Measurements from ENCODE around the gene CHGA.

Gene CHGA

DNA sequence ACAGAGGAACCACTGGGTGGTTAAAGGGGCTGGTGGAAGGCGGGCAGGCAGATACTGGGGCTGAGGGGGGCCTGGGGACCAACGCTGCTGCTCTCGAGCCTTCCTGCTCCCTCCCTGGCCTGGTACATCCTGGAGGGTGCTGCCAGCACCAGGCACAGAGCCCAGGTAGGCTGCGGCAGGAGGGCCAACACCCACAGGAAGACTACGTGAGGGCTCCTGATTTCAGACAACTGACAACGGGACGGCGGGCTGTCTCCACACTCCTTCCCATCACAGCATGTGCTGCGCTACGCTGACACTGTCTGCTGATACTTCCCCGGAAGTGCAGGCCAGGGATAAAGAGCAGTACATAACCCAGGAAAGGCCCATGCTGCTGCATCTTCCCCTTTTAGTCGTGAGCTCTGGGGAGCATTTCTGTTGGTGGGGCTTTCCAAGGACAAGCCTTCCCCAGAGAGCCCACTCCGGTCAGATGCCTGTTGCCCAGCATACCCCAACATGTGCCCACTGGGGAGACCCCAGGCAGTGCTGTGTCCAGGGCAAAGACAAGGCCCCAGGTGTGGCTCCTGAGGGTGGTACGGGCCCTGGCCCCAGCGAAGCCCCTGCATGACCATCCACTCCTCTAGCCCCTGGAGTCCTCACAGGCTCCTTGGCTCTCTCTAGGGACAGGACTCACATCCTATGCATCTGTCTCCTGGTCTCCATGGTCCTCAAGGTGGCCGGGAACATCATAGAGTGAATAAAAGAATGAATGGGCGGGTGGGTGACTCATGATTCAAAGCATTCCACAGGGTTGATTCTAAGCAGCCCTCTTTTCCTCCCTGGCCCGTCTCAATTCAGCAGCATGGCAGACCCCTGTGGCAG lies 38.0 kb downstream of the CHGA start:
- no peak for DNase-seq (ENCODE audit: low read depth in 2 of 2)

DNA sequence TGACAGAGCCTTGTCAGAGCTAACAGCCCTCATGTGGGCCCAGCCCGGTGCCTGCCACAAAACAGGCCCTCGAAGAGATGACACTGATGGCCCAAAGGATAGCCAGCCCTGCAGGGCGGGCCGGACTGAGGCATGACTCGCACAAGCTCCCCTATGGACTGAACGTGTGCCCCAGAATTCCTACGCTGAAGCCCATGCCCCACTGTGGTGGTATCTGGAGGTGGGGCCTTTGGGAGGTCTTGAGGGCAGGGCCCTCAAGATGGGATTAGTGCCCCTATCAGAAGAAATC lies 38.6 kb downstream of the CHGA start:
- DNase-seq (ENCODE audit: low read depth in 2 of 2) = no peak

DNA sequence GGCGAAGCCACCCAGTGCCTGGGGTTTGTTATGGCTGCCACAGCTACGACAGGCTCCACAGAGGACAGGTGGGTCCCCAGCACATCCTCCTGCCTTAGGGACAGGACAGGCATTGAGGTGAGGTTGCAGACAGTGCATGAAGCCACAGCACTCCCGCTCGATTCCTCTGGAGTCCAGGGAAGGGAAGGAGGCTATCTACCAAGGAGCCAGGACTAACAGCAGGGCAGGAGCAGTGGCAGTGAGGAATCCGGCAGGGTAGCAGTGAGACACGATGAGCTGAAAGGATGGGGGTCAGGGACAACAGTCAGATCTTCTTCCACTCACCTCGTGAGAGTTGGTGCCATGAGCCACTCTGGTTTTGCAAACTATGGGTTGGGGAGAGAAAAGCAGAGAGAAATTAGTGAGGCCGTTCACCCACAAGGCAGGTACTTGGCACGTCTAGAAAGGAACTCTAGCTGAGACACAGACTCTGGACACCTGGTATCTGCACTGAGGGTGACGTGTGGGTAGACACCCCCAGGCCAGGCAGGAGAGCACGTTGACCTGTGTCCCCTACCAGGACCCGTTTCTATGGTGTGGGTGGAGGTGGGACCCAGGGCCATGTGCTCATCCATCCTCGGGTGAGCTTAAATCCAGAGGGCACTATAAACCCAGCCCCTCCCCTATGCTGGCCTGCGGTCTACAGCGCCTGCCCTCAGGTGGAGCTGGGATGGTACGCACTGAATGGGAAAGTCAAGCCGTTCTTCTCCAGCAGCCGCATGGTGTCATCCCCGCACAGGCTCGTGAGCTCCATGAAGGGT lies 39.3 kb downstream of the CHGA start:
- DNase-seq (ENCODE audit: low read depth in 2 of 2) = no peak

DNA sequence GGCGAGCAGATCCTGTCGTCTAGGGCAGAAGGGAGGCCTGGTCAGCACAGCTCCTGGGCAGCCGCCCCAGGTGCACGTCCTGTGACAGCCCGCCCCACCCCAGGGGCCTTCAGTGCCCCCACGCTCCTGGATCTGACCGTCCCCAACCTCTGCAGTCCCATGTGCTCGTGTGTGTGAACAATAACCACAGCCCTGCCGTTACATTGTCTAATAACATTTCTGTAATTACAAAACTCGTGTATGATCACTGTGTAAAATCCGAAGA lies 39.8 kb downstream of the CHGA start:
- DNase-seq (ENCODE audit: low read depth in 2 of 2) = no peak

DNA sequence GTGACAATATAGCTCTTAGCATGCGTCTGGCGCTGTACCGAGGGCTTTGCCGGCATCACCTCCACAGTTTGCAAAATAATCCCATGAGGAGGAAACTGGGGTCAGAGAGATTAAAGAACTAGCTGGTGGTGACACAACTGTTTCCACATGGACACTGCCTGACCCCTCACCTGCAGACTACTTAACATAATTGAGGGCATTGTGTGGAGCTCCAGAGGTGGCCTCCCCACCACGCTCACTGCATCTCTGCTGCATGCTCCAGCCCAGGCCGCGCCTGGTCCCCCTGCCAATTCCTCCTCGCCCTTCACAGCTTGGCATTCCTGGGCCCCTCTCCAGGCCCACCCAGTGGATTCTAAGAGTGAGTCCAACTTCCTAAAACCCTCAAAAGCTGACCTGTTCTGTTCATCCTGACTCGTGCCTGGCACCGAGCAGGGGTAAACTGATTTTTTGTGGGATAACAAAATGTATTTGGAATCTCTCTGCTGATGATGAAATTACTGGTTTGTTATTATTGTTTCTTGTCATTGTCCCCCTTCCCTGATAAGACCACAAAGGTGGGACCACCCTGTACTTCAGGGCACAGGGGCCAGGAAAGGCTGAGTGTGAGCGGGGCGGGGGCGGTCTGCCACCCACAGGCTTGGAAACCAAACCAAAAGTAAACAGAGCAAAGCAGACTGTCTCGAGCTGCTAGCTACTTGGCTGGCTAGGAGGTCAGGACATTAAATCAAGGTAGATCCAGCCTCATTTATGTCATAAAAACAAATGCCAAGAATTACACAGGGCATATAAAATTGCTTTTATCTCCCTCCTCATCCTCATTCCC lies 40.6 kb downstream of the CHGA start:
- no peak for DNase-seq (ENCODE audit: low read depth in 2 of 2)

DNA sequence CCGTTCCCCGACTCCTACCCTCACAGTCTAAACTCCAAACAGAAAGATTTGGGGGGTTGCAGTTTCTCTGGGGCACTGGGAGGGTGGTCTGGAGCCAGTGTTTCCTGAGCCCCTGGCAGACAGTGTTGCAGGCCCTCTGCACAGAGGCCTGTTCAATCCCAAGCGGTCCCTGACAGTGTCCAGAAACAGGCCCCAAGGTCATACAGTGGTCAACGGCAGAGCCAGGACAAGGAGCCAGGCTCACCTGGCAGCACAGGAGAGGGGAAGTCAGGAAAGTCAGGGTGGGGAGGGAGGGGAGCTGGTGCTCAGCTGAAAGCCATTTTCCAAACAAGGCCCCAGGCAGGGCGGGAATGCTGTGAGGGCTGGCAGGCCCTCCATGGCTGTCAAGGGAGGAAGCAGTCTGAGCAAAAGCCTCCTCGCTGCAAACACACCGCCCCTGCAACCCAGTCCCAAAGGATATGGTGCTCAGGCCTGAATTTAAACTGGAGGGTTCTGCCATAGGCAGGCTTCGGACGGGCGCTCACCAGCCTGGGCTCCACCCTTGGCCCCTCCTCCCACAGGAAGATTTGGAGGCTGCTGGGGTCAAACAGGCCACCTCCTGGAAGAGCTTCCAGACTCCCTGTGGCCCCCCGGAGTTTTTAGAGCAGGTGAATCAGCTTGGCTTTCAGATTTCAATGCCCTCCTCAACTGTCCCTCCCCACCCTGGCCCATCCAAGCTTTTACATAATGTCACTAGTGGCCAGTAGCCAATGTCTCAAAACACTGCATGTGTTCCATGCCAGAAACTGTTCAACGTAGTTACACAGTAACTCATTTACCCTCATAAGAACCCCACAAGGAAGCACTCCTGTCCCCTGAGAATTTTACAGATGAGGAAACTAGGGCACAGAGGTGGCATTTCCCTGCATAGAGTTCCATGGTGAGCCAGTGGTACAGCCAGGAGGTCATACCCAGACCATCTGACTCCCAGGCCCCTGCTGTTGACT lies 41.5 kb downstream of the CHGA start:
- DNase-seq (ENCODE audit: low read depth in 2 of 2) = no peak

DNA sequence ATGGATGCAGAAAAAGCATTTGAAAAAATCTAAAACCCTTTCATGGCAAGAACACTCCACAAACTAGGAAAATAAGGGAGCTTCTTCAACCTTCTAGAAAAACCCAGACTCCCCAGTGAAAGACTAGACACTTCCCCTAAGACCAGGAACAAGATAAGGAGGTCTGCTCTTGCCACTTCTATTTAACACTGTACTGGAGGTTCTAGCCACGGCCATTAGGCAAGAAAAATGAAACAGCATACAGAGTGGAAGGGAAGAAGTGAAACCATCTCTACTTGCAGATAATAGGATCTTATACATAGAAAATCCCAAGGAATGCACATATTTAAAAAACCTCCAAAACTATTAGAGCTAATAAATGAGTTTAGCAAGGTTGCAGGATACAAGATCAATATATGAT lies 42.3 kb downstream of the CHGA start:
- no peak for DNase-seq (ENCODE audit: low read depth in 2 of 2)

DNA sequence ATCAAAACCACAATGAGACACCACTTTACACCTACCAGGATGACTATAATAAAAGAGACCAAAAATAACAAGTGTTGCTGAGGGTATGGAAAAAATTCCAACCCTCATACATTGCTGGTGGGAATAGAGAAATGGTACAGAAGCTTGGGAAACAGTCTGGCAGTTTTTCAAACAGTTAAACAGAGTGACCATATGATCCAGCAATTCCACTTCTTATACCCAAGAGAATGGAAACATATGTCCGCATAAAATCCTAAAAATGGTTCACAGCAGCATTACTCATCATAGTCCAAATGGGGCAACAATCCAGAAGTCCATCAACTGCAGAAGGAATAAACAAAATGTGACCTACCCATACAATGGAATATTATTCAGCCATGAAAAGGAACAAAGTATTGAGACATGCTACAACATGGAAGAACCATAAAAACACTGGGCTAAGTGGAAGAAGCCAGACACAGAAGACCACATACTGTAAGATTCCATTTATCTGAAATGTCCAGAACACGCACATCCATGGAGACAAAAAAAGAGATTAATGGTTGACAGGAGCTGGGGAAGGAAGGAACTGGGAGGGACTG lies 44.5 kb downstream of the CHGA start:
- DNase-seq (ENCODE audit: low read depth in 2 of 2) = no peak

DNA sequence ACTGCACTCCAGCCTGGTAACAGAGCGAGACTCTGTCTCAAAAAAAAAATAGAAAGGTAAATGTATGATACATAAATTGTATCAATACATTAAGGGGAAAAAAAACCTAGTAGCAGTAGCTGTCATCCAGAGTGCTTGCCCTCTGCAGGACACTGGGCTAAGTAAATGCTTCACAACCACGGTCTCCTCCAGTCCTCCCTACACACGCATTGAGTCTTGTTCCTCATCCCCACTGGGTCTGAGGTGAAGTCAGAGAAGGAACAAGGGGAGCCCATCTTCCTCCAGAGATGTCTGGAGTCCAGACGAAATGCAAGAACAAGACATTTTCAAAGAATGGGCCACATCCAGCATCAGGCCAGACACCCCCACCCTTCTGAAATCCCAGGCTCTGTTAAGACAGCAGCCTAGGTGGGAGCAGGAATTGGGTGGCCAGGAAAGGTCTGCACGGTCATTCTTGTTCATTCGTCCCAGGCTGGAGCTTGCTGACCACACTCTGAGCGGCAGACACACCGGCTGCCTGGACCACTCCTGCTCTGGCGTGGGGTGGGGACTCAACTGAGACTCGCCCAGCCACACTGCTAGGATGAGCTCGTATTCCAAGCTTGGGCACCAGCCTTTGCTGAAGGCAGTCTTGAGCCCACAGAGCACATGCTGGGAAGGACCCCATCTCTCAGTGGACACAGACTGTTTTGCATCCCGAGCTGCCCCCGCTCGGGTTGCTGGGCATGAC lies 45.5 kb downstream of the CHGA start:
- no peak for DNase-seq (ENCODE audit: low read depth in 2 of 2)

DNA sequence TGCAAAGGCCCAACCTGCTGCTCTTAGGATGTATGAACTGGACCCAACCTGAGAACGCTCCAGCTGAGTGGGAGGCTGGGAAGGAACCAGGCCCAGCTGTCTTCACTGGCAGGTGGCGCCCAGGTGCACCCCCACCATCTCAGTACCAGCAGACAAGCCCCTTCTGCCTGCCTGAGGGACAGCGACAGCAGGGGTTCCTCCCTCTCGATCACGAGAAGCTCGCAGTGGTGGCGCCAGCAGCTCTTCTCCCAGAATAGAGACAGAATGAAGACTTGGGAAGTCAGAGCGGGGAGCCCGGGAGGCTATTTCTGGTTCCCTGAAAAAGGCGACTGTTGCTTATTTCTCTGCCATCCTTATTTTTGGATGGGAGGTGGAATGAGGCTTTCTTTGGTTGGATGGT lies 46.5 kb downstream of the CHGA start:
- DNase-seq (ENCODE audit: low read depth in 2 of 2) = no peak

DNA sequence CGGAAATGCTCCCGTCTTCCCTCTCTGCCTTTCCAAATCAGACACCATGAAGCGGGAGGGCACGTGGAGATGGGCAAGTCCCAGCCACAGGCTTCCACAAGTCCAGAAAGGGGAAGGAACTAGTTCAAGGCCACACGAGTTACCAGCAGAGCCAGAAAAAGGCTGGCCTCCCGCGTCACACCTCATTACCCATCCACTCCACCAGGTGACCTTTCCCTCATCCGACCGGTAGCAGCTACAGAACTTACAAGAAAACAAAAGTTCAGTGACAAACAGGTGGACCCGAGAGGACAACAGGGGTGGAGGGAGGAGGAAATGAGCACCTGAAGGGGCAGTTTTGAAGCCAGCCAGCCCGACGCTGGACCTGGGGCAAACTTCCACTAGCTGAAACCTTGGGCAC lies 46.9 kb downstream of the CHGA start:
- DNase-seq (ENCODE audit: low read depth in 2 of 2) = no peak

DNA sequence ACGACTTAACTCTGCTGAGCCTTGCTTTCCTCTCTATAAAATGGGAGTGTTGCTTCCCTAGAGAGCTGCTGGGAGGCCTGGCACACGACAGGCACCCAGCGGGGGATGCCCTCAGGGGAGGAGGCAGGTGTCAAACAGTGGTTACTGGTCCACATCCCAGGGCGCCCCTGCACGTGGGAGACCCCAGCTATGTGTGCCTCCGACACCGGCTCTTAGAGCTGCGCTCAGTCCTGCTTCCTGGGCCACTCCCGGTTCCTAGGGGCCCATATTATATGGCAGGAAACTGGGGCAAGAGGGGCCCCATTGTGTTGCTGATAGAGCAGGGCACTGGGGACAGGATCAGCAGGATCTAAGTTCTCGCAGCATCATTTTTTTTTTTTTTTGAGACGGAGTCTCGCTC lies 47.3 kb downstream of the CHGA start:
- no peak for DNase-seq (ENCODE audit: low read depth in 2 of 2)

DNA sequence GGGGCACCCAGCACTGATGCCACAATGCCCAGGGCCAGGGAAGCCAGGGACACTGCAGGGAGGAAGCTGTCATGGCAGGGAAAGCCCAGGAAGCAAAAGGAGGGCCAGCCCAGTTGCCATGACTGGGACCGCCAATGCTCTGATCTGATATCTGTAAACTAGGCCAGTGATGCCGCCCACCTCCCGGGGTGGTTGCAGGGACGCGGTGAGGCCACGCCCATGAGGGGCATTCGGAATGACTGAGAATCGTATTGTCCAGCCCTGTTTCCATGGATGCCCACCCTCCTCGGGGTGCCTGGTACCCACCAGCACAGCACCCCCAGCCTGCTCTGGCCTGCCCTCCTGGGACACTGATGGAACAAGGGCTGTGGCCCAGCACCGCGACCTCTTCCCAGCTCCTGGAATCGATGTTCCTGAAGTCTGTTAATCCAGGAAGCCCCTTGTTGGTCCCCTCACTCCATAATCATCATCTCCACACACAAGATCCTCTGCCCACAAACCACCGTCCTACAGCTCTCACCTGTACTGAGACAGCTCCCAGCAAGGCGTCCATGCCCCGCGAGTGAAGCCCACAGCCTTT lies 48.7 kb downstream of the CHGA start:
- DNase-seq (ENCODE audit: low read depth in 2 of 2) = no peak

DNA sequence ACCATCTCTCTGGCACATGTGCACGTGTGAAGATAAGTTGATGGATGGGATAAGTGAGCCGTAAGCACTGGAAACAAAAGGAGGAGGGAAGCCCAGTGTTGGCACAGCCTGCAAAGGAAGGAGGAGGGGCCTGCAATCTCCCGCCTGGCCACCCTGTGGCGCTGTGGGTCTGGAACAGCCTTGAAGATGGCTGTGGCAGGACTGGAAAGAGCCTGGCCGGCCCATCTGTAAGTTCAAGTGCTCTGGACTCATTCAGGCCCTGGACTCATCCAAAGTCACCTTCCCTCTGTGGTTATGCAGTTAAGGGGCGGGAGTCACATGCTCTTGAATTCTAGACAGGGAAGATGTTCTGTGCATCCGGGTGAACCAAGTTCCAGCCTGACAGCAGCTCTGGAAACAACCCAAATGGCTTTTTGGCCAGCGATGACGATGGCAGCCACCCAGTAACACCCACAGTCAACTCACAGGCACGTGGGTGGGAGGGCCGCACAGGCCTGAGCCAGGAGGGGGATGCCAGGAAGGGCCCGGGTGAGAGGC lies 50.4 kb downstream of the CHGA start:
- no peak for DNase-seq (ENCODE audit: low read depth in 2 of 2)

DNA sequence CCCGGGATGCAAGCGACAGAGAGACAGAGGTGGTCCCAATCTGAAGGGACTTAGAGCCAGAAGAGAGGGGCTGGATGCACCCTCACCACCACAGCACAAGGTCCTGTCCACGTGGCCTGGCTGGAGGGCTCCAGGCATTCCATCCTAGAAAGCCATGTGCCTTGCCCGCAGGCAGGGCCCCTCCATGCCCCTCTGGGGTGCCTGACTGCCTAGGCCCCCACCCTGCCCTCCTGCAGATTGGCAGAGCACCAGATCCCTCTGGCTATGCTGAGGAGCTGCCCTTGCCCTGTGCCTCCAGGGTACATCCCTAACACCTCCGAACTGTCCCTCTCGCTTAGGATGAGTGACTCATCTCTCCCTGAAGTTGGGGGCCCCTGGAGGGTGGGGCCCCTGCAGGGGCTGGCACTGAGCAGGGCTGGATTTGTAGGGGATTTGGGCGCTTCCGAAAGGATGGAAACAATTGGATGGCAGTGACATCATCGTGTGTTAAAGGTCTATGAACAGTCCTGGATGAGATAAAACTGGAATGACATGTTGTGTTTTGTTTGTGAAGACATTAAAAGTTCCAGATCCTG lies 50.9 kb downstream of the CHGA start:
- DNase-seq (ENCODE audit: low read depth in 2 of 2) = no peak

DNA sequence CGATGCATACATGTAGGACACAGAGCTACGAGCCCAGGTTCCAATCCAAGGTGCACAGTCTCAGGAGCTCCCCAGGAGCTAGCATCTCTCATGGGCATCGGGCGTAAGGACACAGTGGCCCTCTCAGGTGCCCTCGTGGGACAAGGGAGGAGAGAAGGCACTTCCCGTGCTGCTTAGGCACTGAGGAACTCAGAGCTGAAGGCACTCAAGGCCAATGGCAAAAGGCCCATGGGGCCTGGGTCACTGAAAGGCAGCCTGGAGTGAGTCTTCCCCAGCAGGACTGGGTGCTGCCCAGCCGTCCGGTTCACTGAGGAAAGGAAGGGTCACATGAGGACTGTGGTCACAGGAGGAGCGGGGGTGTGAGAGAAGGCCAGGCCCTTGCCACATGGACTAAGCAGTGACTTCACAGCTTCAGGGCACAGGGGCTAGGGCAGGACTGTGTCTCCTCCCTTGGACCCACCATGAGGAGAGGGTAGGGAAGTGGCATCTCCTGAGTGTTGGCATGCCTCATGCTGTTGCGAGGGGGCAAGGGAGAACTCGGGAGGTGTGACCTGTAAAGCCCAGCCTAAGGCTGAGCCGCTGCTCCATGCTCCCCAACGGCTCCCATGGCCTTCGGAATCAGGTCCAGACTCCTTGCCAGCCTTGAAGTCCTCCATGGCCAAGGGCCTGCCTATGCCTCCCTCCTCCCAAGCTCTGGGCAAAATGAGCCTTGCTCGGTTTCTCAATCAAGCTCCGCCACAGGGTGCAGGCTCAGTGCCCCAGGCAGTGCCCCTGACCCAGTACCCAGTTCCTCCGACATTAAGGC lies 51.8 kb downstream of the CHGA start:
- no peak for DNase-seq (ENCODE audit: low read depth in 2 of 2)

DNA sequence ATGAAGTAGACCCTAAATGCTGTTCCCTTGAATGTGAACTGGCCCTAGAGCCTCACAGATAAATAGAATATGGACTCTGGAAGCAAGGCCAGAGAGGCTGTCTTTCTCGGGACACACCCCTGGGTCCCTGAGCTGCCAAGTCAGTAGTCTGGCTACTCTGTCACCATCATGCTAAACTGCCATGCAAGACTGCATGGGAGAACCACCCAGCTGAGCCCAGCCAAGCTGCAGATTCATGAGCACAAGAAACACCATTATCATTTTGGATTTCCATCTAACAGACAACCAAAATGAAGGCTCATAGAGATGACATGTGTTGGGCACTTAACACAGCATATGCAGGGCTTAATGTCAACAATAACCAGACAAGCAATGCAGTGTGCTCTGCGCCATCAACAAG lies 53.3 kb downstream of the CHGA start:
- no peak for DNase-seq (ENCODE audit: low read depth in 2 of 2)

DNA sequence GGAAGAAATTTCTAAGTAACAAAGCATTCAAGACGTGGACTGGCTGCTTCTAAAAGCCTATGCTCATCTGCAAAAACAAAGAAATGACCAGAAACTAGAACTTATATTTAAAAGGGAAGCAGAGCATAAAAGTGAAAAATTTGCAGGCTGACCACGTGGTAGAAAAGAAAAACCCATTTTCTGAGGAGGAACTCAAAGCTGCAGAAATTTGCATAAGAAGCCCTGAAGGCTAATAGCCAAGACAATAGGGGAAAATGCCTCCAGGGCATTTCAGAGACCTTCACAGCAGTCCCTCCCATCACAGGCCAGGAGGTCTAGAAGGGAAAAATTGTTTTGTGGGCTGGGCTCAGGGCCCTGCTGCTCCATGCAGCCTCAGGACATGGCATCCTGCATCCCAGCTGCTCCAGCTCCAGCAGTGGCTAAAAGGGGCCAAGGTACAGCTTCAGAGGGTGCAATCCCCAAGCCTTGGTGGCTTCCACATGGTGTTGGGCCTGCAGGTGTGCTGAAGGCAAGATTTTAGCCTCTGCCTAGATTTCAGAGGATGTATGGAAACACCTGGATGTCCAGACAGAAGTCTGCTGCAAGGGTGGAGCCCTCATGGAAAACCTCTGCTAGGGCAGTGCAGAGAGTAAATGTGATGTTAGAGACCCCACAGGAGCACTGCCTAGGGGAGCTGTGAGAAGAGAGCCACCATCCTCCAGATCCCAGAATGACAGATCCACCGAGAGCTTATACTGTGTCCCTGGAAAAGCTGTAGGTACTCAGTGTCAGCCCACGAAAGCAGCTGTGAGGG lies 55.5 kb downstream of the CHGA start:
- DNase-seq (ENCODE audit: low read depth in 2 of 2) = no peak

All from stimulated activated CD8-positive, alpha-beta memory T cell treated with anti-CD3 and anti-CD28 coated beads, Interleukin-7, amount 100 ng/mL, for 1 hour (primary cell).